ENCODE data around the gene CPNE1. TPM values are rescaled to one million over a fixed set of nuclear protein-coding genes. Genes with fewer than 3 reads are reported as not detected.

The CPNE1 gene
- polyA plus RNA-seq, 4 donors: 156 to 222 (median 190) TPM

DNA sequence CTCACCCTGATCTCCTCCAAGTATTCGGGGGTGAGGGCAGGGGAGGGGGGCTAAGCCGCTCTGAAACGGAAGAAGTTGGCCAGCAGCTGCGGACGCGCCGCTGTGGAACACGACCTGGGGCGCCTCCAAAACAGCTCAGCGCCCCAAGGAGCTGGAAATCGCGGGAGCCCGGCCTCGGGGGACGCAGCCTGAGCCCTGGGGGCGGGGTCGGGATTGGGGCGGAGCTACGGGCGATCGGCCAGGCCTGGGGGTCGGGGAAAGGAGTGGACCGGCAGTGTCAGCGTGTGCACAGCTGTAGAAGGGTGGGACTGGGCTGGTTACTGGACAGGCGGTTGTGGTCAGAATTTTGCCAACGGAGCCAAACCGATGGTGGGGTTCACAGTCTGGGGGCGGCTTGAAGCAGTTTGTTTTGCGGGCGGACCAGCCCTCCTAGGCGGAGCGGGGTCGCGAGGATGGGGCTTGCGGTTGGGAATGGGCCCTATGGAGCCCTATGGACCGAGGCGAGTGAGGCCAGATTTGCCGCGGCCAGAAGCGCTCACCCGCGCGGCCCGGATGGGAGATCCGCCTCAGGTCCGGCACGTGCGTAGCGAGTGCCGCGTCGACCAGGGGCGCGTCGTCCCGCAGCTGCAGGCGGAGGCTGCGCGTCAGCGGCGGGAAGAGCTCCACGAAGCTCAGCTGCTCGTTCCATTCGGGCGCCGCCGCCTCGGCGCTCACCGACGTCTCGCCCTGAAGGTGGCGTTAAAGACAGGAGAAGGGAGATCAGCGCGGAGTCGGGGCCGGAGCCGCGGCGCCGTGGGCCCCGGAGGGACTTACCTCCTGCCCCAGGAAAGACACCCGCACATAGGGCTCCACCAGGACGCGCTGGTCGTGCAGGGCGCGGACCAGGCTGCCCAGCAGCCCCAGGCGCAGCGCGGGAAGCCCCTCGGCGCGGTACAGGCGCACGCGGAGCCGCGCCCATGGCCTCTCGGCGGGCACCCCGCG, 63.4 kb downstream of the CPNE1 start:
- peak in 1 of 4 donors; percentile 50 for DNase-seq (ENCODE audit: low read depth in 4 of 4, low spot score in 3 of 4)

DNA sequence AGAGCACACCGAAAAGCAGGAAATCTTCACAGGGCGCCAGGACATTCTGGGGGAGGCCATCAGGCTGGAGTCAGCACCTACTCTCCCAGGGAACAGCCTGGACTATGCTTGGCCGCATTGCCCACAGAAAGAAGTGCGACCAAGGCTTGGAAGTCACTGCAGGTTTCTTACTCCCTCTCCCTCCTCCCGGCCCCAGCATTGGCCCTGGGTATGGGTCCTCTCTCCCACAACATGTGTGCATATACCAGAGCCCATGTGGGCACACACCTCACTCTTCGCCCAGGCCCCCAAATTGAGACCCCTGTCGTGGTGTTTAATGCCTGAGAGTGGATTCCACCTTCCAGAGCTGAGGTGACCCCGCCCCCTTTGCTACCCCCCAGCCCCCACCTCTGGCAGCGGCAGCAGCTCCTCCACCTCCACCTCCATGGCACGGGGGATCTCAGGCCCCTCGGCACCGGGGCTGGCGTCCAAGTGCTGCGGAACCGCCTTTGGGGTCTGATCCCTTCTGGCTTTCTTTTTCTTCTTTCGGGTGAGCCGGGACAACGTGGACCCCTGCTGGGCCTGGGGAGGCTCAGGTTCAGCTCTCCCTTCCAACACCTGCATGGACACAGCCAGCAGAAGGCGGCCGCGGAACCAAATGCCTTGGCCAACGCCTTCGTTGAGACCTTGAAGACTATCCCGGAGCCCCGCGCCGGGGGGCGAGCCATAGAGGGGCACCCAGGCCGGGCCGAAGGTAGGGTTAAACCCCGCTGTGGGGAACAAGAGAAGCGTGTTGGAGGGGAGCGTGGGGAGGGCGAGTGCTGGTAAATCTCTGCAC, 64.3 kb downstream of the CPNE1 start:
- no peak for DNase-seq (ENCODE audit: low read depth in 4 of 4, low spot score in 3 of 4)

- no peak for DNase-seq (ENCODE audit: low read depth in 4 of 4, low spot score in 3 of 4)
Observed at GRCh38 chr20:35599776-35600120, 65.0 kb downstream of the CPNE1 start.

DNA sequence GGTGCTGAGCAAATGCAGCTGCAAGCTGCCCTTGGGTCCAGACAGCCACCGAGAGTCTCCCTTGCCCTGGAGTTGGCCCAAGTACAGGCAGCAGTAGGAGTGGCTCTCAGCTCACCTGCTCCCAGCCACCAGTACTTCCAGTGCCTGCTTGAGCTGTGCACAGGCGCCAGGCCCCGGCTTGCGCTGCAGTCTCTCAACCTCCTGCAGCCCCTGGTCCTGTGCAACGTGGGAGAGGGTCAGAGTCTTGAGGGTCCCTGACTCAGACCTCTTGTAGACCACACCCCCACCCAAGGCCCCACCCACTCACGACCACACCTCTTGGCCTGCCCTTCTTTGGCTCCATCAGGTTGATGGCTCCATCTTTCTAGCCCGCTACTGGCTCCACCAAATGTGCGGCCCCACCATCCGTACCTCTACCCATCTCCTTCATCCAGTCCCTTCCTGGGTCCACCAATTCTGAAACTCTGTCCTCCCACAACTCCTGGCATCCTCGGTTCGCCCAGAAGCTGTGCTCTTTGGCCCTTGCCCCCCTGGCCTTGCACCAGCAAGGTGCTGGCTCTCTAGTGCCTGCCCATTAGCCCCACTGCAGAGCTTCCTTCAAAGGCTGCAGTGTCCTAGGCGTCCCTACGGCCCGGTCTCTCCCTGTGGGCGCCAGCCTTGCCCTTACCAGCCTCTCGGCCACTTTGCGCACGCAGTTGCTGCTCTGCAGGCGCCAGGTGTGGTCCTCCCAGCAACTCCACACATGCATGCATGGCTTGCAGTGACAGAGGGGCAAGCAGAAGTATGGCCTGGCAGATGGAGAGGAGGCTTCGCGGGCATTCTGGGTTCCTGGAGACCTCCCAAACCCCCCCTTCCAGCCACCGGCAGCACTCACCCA, 65.6 kb downstream of the CPNE1 start:
- DNase-seq (ENCODE audit: low read depth in 4 of 4, low spot score in 3 of 4): no peak

- no peak for DNase-seq (ENCODE audit: low read depth in 4 of 4, low spot score in 3 of 4)
Observed at GRCh38 chr20:35598476-35598875, 66.2 kb downstream of the CPNE1 start.

DNA sequence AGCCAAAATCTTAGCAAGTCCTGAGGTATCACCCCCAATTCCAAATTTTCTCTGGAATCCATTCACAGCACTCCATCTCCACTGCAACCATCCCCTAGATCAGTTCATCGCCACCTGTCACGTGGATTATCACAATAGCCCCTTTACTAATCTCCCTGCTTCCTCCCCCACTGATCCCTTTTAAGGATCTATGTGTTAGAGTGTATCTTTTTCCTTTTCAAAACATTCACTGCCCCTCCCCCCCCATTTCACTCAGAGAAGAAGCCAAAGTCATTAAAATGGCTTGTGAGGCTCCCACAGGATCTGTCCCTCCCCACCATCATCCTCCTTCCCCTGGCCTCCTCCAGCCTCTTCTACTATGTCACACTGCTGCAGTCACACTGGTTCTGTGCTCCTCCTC, 67.5 kb downstream of the CPNE1 start:
- no peak for DNase-seq (ENCODE audit: low read depth in 4 of 4, low spot score in 3 of 4)

DNA sequence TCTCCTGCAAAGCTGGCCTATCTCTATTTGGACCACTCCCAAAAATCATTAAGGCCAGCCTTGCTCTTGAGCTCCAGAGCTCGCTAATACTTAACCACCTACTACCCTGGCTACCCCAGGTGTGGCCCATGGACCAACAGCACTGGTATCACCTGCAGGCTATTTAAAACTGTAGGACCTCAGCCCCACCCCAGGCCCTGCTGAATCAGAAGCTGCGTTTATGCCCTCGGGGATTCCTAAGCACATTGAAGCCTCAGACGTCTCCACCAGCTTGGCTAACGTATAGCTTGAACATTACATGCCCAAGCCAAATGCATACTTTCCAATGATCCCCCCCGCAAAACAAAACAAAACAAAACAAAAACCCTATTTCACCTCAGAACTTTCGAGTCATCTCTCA, 68.8 kb downstream of the CPNE1 start:
- DNase-seq (ENCODE audit: low read depth in 4 of 4, low spot score in 3 of 4): no peak

DNA sequence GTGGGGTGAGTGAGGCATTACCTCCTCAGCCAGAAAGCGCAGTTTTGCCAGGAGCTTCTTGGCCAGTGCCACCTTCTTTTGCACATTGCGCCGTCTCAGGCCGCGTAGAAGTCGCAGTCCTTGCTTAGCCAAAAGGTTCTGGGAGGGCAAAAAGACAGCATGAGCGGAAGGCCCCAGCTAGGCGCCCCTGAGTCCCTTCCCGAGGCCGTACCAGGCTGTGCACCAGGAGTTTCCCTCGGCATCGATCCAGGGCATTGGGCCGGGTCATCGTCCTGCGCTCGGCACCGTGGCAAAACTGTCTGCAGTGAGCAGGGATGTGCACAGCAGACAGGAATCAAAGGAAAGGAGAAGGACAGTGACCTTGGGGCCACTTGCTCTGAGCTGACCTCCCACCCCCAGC, 69.2 kb downstream of the CPNE1 start:
- no peak for DNase-seq (ENCODE audit: low read depth in 4 of 4, low spot score in 3 of 4)

- no peak for DNase-seq (ENCODE audit: low read depth in 4 of 4, low spot score in 3 of 4)
Observed at GRCh38 chr20:35592339-35592974, 72.2 kb downstream of the CPNE1 start.

GRCh38 chr20:35588397-35588796, 76.3 kb downstream of the CPNE1 start:
- DNase-seq (ENCODE audit: low read depth in 4 of 4, low spot score in 3 of 4): no peak

DNA sequence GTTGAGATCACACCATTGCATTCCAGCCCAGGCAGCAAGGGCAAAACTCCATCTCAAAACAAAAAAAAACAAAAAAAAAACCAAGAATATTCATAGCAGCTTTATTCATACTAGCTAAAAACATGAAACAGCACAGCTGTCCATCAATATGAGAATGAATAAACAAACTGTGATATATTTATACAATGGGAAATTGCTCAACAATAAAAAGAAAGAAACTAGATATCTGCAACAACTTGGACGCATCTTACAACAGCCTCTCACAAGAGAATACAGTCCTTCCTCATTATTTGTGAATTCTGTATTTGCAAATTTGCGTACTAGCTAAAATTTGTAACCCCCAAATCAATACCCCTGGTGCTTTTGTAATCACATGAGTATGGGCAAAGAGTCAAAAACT, 77.3 kb downstream of the CPNE1 start:
- DNase-seq (ENCODE audit: low read depth in 4 of 4, low spot score in 3 of 4): no peak

GRCh38 chr20:35586751-35587425, 77.8 kb downstream of the CPNE1 start:
- DNase-seq (ENCODE audit: low read depth in 4 of 4, low spot score in 3 of 4): no peak

DNA sequence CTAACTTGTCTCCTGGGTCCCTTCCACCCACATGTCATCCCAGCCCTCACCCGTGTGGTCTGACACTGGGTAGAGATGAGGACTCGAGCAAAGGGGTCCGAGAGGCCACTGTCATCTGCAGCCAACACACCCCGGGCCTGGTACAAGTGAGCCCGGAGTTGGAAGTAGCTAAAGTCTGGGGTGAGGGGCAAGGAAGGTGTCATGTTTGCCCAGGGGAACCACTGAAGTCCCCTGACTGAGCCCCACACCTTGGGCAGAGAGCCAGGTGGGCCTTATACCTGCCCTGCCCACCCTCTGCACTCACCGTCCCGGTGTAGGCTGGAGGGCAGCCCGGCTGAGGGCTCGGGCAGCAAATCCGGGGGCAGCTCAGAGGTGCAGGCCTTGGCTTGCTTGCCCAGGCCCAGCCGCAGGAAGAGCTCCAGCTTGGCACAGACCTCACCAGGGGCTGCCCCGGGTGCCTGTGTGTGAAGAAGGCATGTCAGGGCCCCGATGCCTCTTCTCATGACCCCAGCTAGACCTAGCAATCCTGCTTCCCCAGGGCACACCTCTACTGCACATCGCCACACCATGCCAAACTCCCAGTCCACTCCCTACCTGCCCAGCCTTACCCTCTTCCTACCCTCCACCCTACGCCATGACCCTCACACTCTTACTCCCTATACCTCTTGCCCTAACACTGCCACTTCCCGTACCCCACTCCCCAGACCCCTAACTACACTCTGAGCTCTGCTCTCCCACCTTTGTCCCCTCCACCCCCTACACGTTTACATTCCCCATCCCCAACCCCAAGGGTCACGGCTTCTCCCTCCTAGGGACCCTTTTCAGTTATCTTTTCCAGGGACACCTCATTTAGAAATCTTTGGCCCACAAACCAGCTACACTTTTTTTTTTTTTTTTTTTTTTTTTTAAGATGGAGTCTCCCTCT, 80.8 kb downstream of the CPNE1 start:
- no peak for DNase-seq (ENCODE audit: low read depth in 4 of 4, low spot score in 3 of 4)

- DNase-seq (ENCODE audit: low read depth in 4 of 4, low spot score in 3 of 4): no peak
Observed at GRCh38 chr20:35582741-35583404, 81.8 kb downstream of the CPNE1 start.

DNA sequence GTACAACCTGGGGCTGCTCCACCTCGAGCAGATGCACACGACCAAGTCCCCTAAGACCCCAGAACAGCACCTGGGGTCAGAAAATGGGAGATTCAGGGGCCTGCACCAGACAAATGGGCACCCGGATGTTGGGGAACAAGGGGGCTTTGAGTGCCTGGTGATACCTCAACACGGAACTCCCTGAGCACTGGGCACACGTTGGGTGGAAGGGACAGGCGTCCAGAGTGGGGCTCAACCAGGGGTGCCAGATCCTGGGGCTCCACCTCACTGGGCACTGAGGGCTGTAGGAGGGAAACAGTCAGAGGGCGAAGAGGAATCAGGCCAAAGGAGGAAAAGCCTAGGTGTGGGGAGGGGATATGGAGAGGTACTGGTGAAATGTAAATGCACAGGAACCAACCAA, 82.6 kb downstream of the CPNE1 start:
- DNase-seq (ENCODE audit: low read depth in 4 of 4, low spot score in 3 of 4): no peak

GRCh38 chr20:35579196-35579595, 85.5 kb downstream of the CPNE1 start:
- DNase-seq (ENCODE audit: low read depth in 4 of 4, low spot score in 3 of 4): no peak

DNA sequence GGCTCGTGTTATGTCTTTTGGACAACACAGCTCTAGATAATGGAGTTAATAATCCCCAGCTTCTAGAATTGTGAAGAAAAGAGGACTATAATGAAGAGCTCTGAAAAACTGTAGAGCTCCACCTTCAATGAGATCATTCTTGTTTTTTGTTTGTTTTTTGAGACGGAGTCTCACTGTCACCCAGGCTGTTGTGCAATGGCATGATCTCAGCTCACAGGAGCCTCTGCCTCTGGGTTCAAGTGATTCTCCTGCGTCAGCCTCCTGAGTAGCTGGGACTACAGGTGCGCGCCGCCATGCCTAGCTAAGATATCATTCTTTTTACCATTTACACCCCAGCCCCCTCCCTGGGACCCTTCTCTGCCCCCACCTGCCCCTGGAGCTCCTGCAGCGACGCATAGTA, 86.2 kb downstream of the CPNE1 start:
- DNase-seq (ENCODE audit: low read depth in 4 of 4, low spot score in 3 of 4): no peak

DNA sequence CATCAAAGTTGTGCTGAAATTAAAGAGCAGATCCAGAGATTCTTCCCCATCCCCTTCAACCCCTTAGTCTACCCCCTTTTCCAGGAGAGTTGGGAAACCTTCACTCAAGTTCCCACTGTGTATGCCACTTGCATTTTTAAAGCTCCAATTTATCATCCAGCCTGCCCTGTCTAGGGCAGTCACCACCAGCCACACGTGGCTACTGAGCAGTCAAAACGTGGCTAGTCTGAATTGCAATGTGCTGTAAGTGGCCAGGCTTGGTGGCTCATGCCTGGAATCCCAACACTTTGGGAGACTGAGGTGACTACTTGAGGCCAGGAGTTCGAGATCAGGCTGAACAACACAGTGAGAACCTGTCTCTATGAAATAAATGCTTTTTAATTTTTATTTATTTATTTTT, 87.9 kb downstream of the CPNE1 start:
- DNase-seq (ENCODE audit: low read depth in 4 of 4, low spot score in 3 of 4): no peak

Measured in left renal pelvis (tissue), 4 donors.